ENCODE results near the gene LCNL1.
A peak's percentile ranks its signal among the peaks of the same experiment; 100 is the strongest.

The LCNL1 gene

GRCh38 chr9:137023157-137023556, 40.4 kb downstream of the LCNL1 start:
- H3K36me3 ChIP-seq (ENCODE audit: control insufficient read depth, insufficient read depth, low read length) = no peaks in the 10 kb centered on the region
- no peaks in the 10 kb centered on the region for H3K9me3 ChIP-seq (ENCODE audit: control insufficient read depth, low read length)
- no peak for TF ChIP-seq CTCF (IDR thresholded peaks at IDR 0.05)
- no peaks in the 10 kb centered on the region for H3K27me3 ChIP-seq (ENCODE audit: control insufficient read depth, insufficient read depth, low read length)
- H3K79me2 ChIP-seq = peaks cover 3% of the 10 kb centered on the region
- no peak overlapping the region for H3K4me2 ChIP-seq (ENCODE audit: low read length)
- H3K9ac ChIP-seq = no peak overlapping the region
- H3K4me3 ChIP-seq (ENCODE audit: low read depth, low read length) = no peak overlapping the region
- no peak overlapping the region for H2AFZ ChIP-seq
- no peak overlapping the region for H3K27ac ChIP-seq
- peaks cover 9% of the 10 kb centered on the region for H3K4me1 ChIP-seq

- Histone ChIP-seq H3K4me1 (peaks cover 9% of the 10 kb centered on the region), H3K9me3 (ENCODE audit: control insufficient read depth, low read length) (no peaks in the 10 kb centered on the region), H3K27me3 (ENCODE audit: control insufficient read depth, insufficient read depth, low read length) (no peaks in the 10 kb centered on the region), H3K4me3 (ENCODE audit: low read depth, low read length) (no peak overlapping the region), H3K79me2 (peaks cover 3% of the 10 kb centered on the region), H3K27ac (no peak overlapping the region), H3K36me3 (ENCODE audit: control insufficient read depth, insufficient read depth, low read length) (no peaks in the 10 kb centered on the region), H2AFZ (no peak overlapping the region), H3K4me2 (ENCODE audit: low read length) (no peak overlapping the region), H3K9ac (no peak overlapping the region)
- no peak for TF ChIP-seq CTCF (IDR thresholded peaks at IDR 0.05)
Observed at GRCh38 chr9:137023583-137023991, 40.8 kb downstream of the LCNL1 start.

- Histone ChIP-seq H2AFZ (no peak overlapping the region), H3K36me3 (ENCODE audit: control insufficient read depth, insufficient read depth, low read length) (no peaks in the 10 kb centered on the region), H3K27ac (peak overlapping the region; percentile 64), H3K4me2 (ENCODE audit: low read length) (peak overlapping the region; percentile 84), H3K4me1 (peaks cover 12% of the 10 kb centered on the region), H3K9ac (no peak overlapping the region), H3K27me3 (ENCODE audit: control insufficient read depth, insufficient read depth, low read length) (no peaks in the 10 kb centered on the region), H3K9me3 (ENCODE audit: control insufficient read depth, low read length) (no peaks in the 10 kb centered on the region), H3K79me2 (peaks cover 3% of the 10 kb centered on the region), H3K4me3 (ENCODE audit: low read depth, low read length) (peak overlapping the region; percentile 48)
- peak; percentile 29 for TF ChIP-seq CTCF (IDR thresholded peaks at IDR 0.05)
Observed at GRCh38 chr9:137025517-137025966, 42.7 kb downstream of the LCNL1 start.

GRCh38 chr9:137026384-137026783, 43.6 kb downstream of the LCNL1 start:
- peak overlapping the region; percentile 6 for H3K4me3 ChIP-seq (ENCODE audit: low read depth, low read length)
- H3K27me3 ChIP-seq (ENCODE audit: control insufficient read depth, insufficient read depth, low read length) = no peaks in the 10 kb centered on the region
- peaks cover 3% of the 10 kb centered on the region for H3K79me2 ChIP-seq
- no peak for TF ChIP-seq CTCF (IDR thresholded peaks at IDR 0.05)
- H3K4me2 ChIP-seq (ENCODE audit: low read length) = peak overlapping the region; percentile 84
- peaks cover 12% of the 10 kb centered on the region for H3K4me1 ChIP-seq
- H3K27ac ChIP-seq = peak overlapping the region; percentile 64
- no peak overlapping the region for H3K9ac ChIP-seq
- no peaks in the 10 kb centered on the region for H3K9me3 ChIP-seq (ENCODE audit: control insufficient read depth, low read length)
- H2AFZ ChIP-seq = no peak overlapping the region
- no peaks in the 10 kb centered on the region for H3K36me3 ChIP-seq (ENCODE audit: control insufficient read depth, insufficient read depth, low read length)

GRCh38 chr9:137026828-137027227, 44.0 kb downstream of the LCNL1 start:
- no peaks in the 10 kb centered on the region for H3K9me3 ChIP-seq (ENCODE audit: control insufficient read depth, low read length)
- no peak overlapping the region for H3K9ac ChIP-seq
- peak overlapping the region; percentile 84 for H3K4me2 ChIP-seq (ENCODE audit: low read length)
- TF ChIP-seq CTCF (IDR thresholded peaks at IDR 0.05) = no peak
- H3K79me2 ChIP-seq = peaks cover 3% of the 10 kb centered on the region
- peaks cover 12% of the 10 kb centered on the region for H3K4me1 ChIP-seq
- peak overlapping the region; percentile 64 for H3K27ac ChIP-seq
- peak overlapping the region; percentile 62 for H3K4me3 ChIP-seq (ENCODE audit: low read depth, low read length)
- no peaks in the 10 kb centered on the region for H3K36me3 ChIP-seq (ENCODE audit: control insufficient read depth, insufficient read depth, low read length)
- no peak overlapping the region for H2AFZ ChIP-seq
- H3K27me3 ChIP-seq (ENCODE audit: control insufficient read depth, insufficient read depth, low read length) = no peaks in the 10 kb centered on the region
